Measurements from ENCODE around the gene IGIP.

IGIP gene

DNA sequence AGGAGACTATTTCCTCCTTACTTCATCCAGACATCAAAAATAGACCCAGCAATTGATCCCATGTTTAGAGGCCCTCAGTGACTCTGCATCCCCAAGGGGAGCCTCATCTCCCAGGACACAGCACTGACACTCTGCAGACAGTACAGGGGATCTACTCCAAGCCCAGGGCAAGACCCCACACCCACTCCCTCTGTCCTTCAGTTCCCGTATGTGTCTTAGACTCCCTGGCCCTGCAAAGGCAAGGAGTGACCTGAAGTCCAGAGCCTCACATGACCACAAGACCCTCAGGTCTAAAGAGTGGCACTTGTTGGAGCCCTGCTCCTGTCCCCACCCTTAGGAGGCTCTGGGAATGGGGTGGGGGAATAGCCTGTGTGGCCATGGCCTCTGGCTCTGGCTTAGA is 21.7 kb downstream of the IGIP start:
- TF ChIP-seq YY1 (IDR thresholded peaks at IDR 0.05; ENCODE audit: low read depth) = no peak

DNA sequence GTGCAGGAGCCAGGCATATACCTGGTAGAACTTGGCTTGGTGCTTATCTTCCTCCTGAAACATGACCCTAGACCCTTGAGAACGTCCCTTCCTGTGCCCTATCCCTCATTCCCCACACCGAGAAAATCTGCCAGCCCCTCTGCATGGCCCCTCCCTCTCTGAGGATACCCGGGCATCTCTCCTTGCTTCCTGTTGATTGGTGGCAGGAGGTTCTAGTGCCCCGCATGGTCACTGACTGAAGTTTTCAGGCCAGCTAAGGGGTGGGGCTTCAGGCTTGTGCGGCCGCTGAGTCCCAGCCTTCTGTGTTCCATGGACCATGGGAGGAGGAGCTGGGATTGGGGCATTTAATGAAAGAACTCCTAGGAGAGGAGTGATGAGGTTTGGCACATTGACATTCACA is 22.8 kb downstream of the IGIP start:
- TF ChIP-seq, protein P1, sequence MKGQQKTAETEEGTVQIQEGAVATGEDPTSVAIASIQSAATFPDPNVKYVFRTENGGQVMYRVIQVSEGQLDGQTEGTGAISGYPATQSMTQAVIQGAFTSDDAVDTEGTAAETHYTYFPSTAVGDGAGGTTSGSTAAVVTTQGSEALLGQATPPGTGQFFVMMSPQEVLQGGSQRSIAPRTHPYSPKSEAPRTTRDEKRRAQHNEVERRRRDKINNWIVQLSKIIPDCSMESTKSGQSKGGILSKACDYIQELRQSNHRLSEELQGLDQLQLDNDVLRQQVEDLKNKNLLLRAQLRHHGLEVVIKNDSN (IDR thresholded peaks at IDR 0.05) = no peak
- TF ChIP-seq MAX (IDR thresholded peaks at IDR 0.05) (no peak), YY1 (IDR thresholded peaks at IDR 0.05; ENCODE audit: low read depth) (no peak)

DNA sequence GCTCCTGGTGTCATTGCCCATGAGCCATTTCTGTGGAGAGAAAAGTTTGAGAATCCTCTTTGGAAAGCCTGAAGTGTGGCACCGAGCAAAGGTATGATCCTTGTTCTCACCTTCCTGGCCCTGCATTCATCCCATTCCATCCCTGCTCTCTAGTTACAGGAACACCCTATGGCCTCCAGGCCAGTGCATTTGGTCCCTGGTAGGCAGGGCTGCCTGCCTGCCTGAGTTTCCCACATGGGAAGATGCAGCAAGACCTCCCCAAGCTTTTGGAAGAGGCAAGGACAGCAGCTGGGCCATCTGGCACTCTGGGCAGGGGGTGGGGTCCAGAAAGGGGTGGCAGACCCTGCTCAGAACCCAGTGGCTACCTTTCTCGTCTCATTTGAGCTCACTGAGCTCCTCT is 24.5 kb downstream of the IGIP start:
- no peak for TF ChIP-seq TAF1 (IDR thresholded peaks at IDR 0.05; ENCODE audit: low read depth)
- TF ChIP-seq YY1 (IDR thresholded peaks at IDR 0.05; ENCODE audit: low read depth) = no peak
- no peak for TF ChIP-seq REST (IDR thresholded peaks at IDR 0.05; ENCODE audit: low read depth)
- no peak for TF ChIP-seq FOXM1 (IDR thresholded peaks at IDR 0.05; ENCODE audit: borderline replicate concordance, low read depth)
- TF ChIP-seq CEBPB (IDR thresholded peaks at IDR 0.05) = no peak
- TF ChIP-seq MAX (IDR thresholded peaks at IDR 0.05) = no peak
- no peak for TF ChIP-seq EP300 (IDR thresholded peaks at IDR 0.05; ENCODE audit: borderline replicate concordance)
- TF ChIP-seq CREB1 (IDR thresholded peaks at IDR 0.05; ENCODE audit: low read depth) = no peak
- TF ChIP-seq ZBTB7A (IDR thresholded peaks at IDR 0.05; ENCODE audit: low read depth) = no peak
- TF ChIP-seq EGR1 (IDR thresholded peaks at IDR 0.05) = no peak
- TF ChIP-seq TEAD4 (IDR thresholded peaks at IDR 0.05) = no peak
- TF ChIP-seq TCF12 (IDR thresholded peaks at IDR 0.05; ENCODE audit: low read depth) = no peak
- TF ChIP-seq RAD21 (IDR thresholded peaks at IDR 0.05; ENCODE audit: low read depth) = no peak

- TF ChIP-seq CEBPB (IDR thresholded peaks at IDR 0.05) = no peak
- no peak for TF ChIP-seq TEAD4 (IDR thresholded peaks at IDR 0.05)
- TF ChIP-seq YY1 (IDR thresholded peaks at IDR 0.05; ENCODE audit: low read depth) = no peak
- TF ChIP-seq ZBTB7A (IDR thresholded peaks at IDR 0.05; ENCODE audit: low read depth) = no peak
Measured at GRCh38 chr5:140151144-140152021, 25.6 kb downstream of the IGIP start.

DNA sequence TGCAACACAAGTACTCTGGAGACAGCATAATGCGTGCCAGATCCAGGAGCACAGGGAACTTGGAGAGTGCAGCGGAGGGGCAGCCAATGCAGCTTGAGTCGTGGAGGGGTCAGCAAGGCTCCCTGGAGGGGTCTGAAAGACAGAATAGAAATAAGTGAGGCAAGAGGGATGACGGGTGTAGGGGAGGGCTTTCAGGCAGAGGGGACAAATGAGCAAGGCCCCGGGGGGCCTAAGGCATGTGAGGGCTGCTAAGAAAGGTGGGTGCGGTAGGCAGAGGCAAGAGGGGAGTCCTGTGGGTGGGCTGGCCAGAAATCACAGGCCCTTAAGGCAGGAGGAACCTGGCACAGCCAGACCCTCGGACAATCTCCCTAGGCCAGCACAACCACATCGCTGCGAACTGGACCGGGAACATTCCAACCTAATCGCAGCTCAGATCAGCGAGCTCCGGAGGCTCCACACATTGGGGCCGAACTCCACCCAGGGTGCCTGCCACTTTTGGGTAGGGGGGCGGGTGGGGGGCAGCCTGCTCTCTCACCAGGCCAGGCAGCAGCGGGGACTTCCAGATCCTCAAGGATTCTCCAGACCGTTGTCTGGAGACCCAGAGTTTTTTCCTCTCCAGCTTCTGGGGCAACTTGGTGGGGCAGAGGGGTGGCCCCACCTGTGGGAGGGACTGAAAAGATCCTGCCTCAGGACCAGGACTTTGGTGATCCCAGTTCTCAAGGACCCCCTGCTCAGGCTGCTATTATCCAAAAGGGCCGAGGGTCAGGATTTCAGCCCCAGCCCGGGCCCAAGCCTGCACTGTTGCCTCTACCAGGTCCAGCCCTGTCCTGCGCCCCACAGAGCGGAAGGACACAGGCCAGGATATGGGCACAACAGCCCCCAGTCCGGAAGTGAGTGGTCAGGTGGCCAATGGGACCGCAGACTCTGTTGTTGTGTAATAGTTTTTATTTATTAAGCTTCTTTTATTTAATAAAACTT is 26.6 kb downstream of the IGIP start:
- TF ChIP-seq NFIC (IDR thresholded peaks at IDR 0.05) (no peak), TCF12 (IDR thresholded peaks at IDR 0.05; ENCODE audit: low read depth) (no peak), CREB1 (IDR thresholded peaks at IDR 0.05; ENCODE audit: low read depth) (no peak), EGR1 (IDR thresholded peaks at IDR 0.05) (no peak)

- TF ChIP-seq, protein P1 (IDR thresholded peaks at IDR 0.05) = no peak
- TF ChIP-seq EP300 (IDR thresholded peaks at IDR 0.05; ENCODE audit: borderline replicate concordance) = no peak
- TF ChIP-seq NFIC (IDR thresholded peaks at IDR 0.05) = no peak
- TF ChIP-seq TCF12 (IDR thresholded peaks at IDR 0.05; ENCODE audit: low read depth) = no peak
- TF ChIP-seq FOXM1 (IDR thresholded peaks at IDR 0.05; ENCODE audit: borderline replicate concordance, low read depth) = no peak
- no peak for TF ChIP-seq CREB1 (IDR thresholded peaks at IDR 0.05; ENCODE audit: low read depth)
Measured at GRCh38 chr5:140153255-140153654, 27.5 kb downstream of the IGIP start.

DNA sequence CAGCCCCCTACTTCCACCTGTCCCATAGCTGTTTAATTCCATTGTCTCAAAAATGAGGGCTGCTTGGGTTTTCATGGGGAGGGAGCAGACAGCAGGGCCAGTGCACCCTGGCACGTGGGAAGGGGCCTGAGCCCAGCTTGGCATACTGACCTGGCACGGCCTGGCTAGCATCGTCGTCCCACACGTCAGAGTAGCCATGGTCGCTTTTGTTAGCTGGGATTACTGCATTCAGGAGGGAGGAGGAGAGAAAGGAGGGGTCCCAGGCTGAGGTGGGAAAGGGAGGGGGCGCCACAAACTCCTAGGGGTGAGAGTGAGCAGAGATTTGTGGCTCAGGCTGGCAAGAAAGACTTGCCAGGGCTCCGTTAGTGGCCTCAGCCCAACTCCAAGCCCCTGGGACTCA is 28.2 kb downstream of the IGIP start:
- no peak for TF ChIP-seq REST (IDR thresholded peaks at IDR 0.05; ENCODE audit: low read depth)
- TF ChIP-seq MAX (IDR thresholded peaks at IDR 0.05) = no peak
- no peak for TF ChIP-seq ZBTB7A (IDR thresholded peaks at IDR 0.05; ENCODE audit: low read depth)
- TF ChIP-seq, protein P1 (IDR thresholded peaks at IDR 0.05) = no peak
- no peak for TF ChIP-seq RAD21 (IDR thresholded peaks at IDR 0.05; ENCODE audit: low read depth)
- no peak for TF ChIP-seq TEAD4 (IDR thresholded peaks at IDR 0.05)
- no peak for TF ChIP-seq TAF1 (IDR thresholded peaks at IDR 0.05; ENCODE audit: low read depth)
- TF ChIP-seq FOXM1 (IDR thresholded peaks at IDR 0.05; ENCODE audit: borderline replicate concordance, low read depth) = no peak
- TF ChIP-seq NFIC (IDR thresholded peaks at IDR 0.05) = no peak
- no peak for TF ChIP-seq EGR1 (IDR thresholded peaks at IDR 0.05)

All from Ishikawa (cell line).